ENCODE results near the gene CBFA2T2.

DNA sequence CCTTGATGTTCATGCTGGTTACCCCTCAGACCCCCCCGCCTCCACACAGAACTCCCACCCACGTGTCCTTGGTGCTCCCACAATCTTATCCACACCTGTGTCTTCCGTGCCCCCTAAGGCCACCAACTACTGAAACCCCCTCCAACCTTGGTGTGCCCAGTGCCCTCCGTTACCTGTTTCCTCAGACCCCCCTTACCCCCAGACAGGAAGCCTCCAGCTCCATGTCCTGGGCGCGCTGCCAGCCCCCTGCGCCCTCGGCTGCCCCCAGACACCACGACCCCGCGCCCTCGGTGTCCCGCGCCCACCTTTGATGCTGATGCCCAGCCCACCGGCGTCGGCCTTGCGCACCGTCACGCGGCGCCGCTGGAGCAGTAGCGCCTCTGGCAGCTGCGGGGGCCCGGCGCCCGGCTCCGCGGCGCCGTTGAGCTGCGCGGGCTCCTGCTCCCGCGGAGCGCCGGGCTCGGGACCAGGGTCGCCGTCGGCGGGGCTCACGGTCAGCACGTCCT is 46.8 kb upstream of the CBFA2T2 start:
- TF ChIP-seq, protein P1, sequence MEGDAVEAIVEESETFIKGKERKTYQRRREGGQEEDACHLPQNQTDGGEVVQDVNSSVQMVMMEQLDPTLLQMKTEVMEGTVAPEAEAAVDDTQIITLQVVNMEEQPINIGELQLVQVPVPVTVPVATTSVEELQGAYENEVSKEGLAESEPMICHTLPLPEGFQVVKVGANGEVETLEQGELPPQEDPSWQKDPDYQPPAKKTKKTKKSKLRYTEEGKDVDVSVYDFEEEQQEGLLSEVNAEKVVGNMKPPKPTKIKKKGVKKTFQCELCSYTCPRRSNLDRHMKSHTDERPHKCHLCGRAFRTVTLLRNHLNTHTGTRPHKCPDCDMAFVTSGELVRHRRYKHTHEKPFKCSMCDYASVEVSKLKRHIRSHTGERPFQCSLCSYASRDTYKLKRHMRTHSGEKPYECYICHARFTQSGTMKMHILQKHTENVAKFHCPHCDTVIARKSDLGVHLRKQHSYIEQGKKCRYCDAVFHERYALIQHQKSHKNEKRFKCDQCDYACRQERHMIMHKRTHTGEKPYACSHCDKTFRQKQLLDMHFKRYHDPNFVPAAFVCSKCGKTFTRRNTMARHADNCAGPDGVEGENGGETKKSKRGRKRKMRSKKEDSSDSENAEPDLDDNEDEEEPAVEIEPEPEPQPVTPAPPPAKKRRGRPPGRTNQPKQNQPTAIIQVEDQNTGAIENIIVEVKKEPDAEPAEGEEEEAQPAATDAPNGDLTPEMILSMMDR (IDR thresholded peaks at IDR 0.05), result no peak
- TF ChIP-seq EZH2 (IDR thresholded peaks at IDR 0.05; ENCODE audit: borderline replicate concordance, insufficient read depth, low read depth, low read length, poor library complexity, severe bottlenecking), result no peak

Measured in B cell (primary cell).